ENCODE measurements around the gene CLIC6.

Gene CLIC6

DNA sequence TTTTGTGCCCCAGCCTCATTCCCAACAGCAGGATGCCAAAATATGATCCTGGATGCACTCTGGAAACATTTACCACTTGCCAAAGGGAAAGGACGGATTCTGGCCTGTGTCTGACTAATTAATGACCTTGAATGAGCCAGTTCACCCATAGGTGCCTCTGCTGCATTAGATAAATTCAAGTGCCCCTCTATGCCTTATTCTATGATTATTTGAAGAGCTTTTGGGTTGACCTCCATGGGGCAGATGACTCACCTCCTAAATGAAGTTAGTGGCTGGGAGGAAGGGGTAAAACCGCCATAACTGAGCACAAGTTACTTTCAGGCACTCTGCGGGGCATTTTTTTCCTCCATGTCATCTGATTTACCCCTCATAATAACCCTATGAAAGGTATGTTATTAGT is 98.1 kb downstream of the CLIC6 start:
- Histone ChIP-seq H3K36me3 (no peaks in the 10 kb centered on the region), H3K4me3 (ENCODE audit: low read depth in 1 of 2, low read length in 1 of 2) (no peak overlapping the region), H3K4me1 (ENCODE audit: control insufficient read depth in 1 of 2, insufficient read depth in 1 of 2, low read depth in 1 of 2, low read length in 1 of 2) (no peaks in the 10 kb centered on the region), H3K27ac (no peak overlapping the region), H3K27me3 (peaks cover 14% of the 10 kb centered on the region), H3K9me3 (no peaks in the 10 kb centered on the region)
- TF ChIP-seq, protein P1, sequence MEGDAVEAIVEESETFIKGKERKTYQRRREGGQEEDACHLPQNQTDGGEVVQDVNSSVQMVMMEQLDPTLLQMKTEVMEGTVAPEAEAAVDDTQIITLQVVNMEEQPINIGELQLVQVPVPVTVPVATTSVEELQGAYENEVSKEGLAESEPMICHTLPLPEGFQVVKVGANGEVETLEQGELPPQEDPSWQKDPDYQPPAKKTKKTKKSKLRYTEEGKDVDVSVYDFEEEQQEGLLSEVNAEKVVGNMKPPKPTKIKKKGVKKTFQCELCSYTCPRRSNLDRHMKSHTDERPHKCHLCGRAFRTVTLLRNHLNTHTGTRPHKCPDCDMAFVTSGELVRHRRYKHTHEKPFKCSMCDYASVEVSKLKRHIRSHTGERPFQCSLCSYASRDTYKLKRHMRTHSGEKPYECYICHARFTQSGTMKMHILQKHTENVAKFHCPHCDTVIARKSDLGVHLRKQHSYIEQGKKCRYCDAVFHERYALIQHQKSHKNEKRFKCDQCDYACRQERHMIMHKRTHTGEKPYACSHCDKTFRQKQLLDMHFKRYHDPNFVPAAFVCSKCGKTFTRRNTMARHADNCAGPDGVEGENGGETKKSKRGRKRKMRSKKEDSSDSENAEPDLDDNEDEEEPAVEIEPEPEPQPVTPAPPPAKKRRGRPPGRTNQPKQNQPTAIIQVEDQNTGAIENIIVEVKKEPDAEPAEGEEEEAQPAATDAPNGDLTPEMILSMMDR (IDR thresholded peaks at IDR 0.05), result no peak
